ENCODE measurements around the gene CCNI2.

DNA sequence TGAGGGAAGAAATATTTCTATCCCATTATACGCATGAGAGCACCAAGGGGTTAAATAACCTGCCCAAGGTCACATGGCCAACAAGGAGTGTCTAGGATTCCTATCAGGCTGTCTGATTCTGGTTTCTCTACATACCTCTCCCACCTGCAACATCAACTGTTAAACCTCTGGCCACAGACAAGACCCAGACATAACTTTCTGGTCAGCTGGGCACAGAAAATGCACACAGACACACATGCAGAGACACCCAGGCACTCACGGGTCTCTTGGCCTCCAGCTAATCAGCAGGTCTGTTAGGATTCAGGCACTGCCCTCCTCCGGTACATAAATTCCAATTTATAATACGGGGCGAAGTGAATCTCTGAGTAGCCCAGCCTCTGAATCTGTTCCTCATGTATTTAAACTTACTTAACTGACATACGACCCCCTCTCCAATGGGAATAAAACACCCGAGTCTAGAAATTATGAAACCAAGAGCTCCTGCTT is 28.3 kb downstream of the CCNI2 start:
- TF ChIP-seq EZH2phosphoT487 (IDR thresholded peaks at IDR 0.05; ENCODE audit: low read length) (no peak), EZH2 (optimal IDR thresholded peaks at IDR 0.05; ENCODE audit: low read depth, low read length) (no peak)
- TF ChIP-seq, protein P1, sequence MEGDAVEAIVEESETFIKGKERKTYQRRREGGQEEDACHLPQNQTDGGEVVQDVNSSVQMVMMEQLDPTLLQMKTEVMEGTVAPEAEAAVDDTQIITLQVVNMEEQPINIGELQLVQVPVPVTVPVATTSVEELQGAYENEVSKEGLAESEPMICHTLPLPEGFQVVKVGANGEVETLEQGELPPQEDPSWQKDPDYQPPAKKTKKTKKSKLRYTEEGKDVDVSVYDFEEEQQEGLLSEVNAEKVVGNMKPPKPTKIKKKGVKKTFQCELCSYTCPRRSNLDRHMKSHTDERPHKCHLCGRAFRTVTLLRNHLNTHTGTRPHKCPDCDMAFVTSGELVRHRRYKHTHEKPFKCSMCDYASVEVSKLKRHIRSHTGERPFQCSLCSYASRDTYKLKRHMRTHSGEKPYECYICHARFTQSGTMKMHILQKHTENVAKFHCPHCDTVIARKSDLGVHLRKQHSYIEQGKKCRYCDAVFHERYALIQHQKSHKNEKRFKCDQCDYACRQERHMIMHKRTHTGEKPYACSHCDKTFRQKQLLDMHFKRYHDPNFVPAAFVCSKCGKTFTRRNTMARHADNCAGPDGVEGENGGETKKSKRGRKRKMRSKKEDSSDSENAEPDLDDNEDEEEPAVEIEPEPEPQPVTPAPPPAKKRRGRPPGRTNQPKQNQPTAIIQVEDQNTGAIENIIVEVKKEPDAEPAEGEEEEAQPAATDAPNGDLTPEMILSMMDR (IDR thresholded peaks at IDR 0.05; ENCODE audit: low read length) = no peak
